Measurements from ENCODE around the gene VCX2.
"Not testable (repeated sequence)": the region's sequence is repeated elsewhere in the genome, so short reads cannot be mapped to it uniquely, and the experiment has no call there.

The VCX2 gene

GRCh38 chrX:8121391-8121790 is 49.7 kb downstream of the VCX2 start:
- DNase-seq (ENCODE audit: low spot score): not testable (repeated sequence)
